WERI-Rb-1 (cell line): ENCODE data around the gene PIEZO1.
"Not testable (repeated sequence)": the region's sequence is repeated elsewhere in the genome, so short reads cannot be mapped to it uniquely, and the experiment has no call there.

Experiments used
- DNase-seq: peaks from one replicate; pipeline ENCODE4 v3.0.0-alpha.2; 2020
- H3K27ac ChIP-seq: fragments of 250-450 bp; sonication (Bioruptor Pico); 2 replicates; pipeline ENCODE4 v1.5.1; 2020; ENCODE audit warnings: mild to moderate bottlenecking, moderate library complexity
- H3K27me3 ChIP-seq: fragments of 250-450 bp; sonication (Bioruptor Pico); 2 replicates; pipeline ENCODE4 v1.5.1; 2021; ENCODE audit warnings: mild to moderate bottlenecking, low read depth, moderate library complexity; ENCODE audit not compliant: insufficient read depth, severe bottlenecking
- H3K36me3 ChIP-seq: fragments of 250-450 bp; sonication (Bioruptor Pico); 2 replicates; pipeline ENCODE4 v1.5.1; 2020; ENCODE audit warnings: mild to moderate bottlenecking, moderate library complexity
- H3K4me3 ChIP-seq: 2 replicates; pipeline ENCODE4 v1.5.1; 2011; ENCODE audit warnings: low read depth, mild to moderate bottlenecking, control low read depth, low read length
- H3K9me3 ChIP-seq: fragments of 250-450 bp; sonication (Bioruptor Pico); 2 replicates; pipeline ENCODE4 v1.5.1; 2021; ENCODE audit warnings: mild to moderate bottlenecking, moderate library complexity; ENCODE audit not compliant: severe bottlenecking
- TF ChIP-seq, protein P1 (sequence below): IDR thresholded peaks from 2 replicates; pipeline ENCODE4 v1.5.1; 2011; ENCODE audit warnings: low read depth, mild to moderate bottlenecking, control low read depth, inconsistent platforms, low read length

The PIEZO1 gene

DNA sequence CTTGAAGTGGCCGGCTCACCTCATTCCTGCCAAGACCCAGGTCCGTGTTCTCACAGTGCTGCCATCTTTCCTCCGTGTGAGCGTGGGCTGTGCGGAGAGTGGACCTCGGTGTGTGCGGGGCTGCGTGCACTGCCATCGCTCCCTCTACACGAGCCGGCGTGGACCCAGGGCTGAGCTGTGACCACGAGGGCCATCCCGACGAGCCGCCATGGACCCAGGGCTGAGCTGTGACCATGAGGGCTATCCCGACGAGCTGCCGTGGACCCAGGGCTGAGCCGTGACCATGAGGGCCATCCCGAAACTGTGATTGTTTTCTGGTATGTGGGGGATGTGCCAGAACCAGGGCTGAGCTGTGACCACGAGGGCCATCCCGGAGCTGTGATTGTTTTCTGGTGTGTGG lies 113.2 kb downstream of the PIEZO1 start:
- TF ChIP-seq, protein P1, sequence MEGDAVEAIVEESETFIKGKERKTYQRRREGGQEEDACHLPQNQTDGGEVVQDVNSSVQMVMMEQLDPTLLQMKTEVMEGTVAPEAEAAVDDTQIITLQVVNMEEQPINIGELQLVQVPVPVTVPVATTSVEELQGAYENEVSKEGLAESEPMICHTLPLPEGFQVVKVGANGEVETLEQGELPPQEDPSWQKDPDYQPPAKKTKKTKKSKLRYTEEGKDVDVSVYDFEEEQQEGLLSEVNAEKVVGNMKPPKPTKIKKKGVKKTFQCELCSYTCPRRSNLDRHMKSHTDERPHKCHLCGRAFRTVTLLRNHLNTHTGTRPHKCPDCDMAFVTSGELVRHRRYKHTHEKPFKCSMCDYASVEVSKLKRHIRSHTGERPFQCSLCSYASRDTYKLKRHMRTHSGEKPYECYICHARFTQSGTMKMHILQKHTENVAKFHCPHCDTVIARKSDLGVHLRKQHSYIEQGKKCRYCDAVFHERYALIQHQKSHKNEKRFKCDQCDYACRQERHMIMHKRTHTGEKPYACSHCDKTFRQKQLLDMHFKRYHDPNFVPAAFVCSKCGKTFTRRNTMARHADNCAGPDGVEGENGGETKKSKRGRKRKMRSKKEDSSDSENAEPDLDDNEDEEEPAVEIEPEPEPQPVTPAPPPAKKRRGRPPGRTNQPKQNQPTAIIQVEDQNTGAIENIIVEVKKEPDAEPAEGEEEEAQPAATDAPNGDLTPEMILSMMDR = no peak
- DNase-seq = no peak
- no peaks in the 10 kb centered on the region for H3K36me3 ChIP-seq
- H3K27me3 ChIP-seq = no peaks in the 10 kb centered on the region
- H3K4me3 ChIP-seq = no peak overlapping the region
- no peak overlapping the region for H3K27ac ChIP-seq
- no peaks in the 10 kb centered on the region for H3K9me3 ChIP-seq

DNA sequence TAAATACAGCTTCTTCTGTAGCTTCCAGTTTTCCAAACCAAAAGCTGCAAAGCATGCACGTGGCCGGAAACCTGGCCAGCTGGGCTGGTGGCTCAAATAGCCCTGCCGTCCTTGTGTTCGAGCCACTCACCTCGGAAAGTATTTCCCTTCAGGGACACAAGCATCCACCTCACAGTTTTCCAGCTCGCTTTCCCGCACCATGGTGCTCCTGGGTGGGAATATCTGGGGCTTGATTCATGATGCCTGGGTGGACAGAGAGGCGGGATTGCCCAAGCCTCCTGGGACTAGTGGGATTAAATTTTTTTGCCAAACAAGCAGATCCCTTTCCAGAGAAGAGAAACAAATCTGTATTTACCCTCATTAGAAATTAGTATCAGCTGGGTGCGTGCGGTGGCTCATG lies 115.0 kb downstream of the PIEZO1 start:
- DNase-seq = no peak
- no peak overlapping the region for H3K4me3 ChIP-seq
- H3K9me3 ChIP-seq = no peaks in the 10 kb centered on the region
- no peaks in the 10 kb centered on the region for H3K27me3 ChIP-seq
- H3K27ac ChIP-seq = no peak overlapping the region
- TF ChIP-seq, protein P1 = no peak
- no peaks in the 10 kb centered on the region for H3K36me3 ChIP-seq

DNA sequence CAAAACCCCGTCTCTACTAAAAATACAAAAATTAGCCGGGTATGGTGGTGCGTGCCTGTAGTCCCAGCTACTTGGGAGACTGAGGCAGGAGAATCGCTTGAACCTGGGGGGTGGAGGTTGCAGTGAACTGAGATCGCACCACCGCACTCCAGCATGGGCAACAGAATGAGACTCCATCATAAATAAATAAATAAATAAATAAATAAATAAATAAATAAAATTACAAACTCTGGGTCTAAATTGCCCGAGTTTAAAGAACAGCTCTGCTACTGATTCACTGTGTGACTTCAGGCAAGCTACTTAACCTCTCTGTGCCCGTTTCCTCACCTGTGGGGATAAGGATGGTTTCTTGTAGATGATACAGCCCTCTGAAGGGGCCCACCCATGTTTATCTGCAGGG lies 115.5 kb downstream of the PIEZO1 start:
- H3K9me3 ChIP-seq, H3K27ac ChIP-seq, H3K36me3 ChIP-seq, DNase-seq, H3K4me3 ChIP-seq, H3K27me3 ChIP-seq: not testable (repeated sequence)

DNA sequence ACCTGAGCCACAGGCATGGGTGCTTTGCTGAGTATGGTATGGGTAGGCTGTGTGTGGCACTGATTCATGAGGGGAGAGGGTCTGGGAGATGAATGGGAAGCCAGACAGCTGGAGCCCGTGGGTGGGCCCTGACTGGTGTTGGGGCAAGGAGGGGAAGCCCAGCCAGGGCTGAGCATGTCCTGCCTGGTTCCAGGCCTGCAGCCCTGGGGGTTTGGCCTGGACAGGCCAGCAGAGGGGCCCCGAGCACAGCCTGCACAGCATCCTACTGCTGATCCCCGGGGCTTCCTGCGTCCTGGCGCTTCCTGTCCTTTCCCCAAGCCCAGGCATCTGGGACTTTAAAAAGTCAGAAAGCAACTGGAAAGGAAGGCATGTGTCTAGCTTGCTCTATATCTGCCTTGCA lies 117.6 kb downstream of the PIEZO1 start:
- H3K4me3 ChIP-seq = no peak overlapping the region
- H3K9me3 ChIP-seq = no peaks in the 10 kb centered on the region
- no peak overlapping the region for H3K27ac ChIP-seq
- H3K27me3 ChIP-seq = no peaks in the 10 kb centered on the region
- TF ChIP-seq, protein P1 = no peak
- H3K36me3 ChIP-seq = no peaks in the 10 kb centered on the region
- no peak for DNase-seq

DNA sequence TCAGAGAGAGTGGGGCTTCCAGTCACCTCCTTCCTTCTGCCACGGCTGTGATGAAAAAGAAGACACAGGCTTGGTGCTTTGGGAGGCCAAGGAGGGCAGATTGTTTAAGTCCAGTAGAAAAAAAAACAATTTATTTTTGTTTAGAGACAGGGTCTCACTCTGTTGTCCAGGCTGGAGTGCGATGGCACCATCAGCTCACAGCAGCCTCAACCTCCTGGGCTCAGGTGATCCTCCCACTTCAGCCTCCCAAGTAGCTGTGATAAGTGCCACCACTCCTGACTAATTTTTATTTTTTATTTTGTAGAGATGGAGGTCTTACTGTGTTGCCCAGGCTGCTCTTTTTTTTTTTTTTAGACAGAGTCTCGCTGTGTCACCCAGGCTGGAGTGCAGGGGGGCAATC lies 119.5 kb downstream of the PIEZO1 start:
- no peaks in the 10 kb centered on the region for H3K36me3 ChIP-seq
- no peaks in the 10 kb centered on the region for H3K9me3 ChIP-seq
- no peaks in the 10 kb centered on the region for H3K27me3 ChIP-seq
- no peak overlapping the region for H3K4me3 ChIP-seq
- no peak for DNase-seq
- H3K27ac ChIP-seq = no peak overlapping the region
- TF ChIP-seq, protein P1 = no peak
